Testis (tissue), 3 donors: ENCODE measurements around the gene C5orf47. TPM values are rescaled to one million over a fixed set of nuclear protein-coding genes. Genes with fewer than 3 reads are reported as not detected.

Source experiments
- DNase-seq: peaks from one replicate; pipeline ENCODE4 v3.0.0-alpha.2; 2019
- H3K27ac ChIP-seq, 2 donors: fragments of 200-600 bp; sonication (generic); one replicate each; pipeline ENCODE4 v1.5.1; 2019
- H3K27me3 ChIP-seq: fragments of 200-600 bp; sonication (generic); one replicate; pipeline ENCODE4 v1.5.1; 2019
- H3K36me3 ChIP-seq: fragments of 200-600 bp; sonication (generic); one replicate; pipeline ENCODE4 v1.5.1; 2017; ENCODE audit warnings: low read depth; ENCODE audit errors: missing control alignments
- H3K4me1 ChIP-seq: fragments of 200-600 bp; sonication (generic); one replicate; pipeline ENCODE4 v1.5.1; 2019
- H3K4me3 ChIP-seq, 2 donors: fragments of 200-600 bp; sonication (generic); one replicate each; pipeline ENCODE4 v1.5.1; 2017 to 2019
- H3K9me3 ChIP-seq: fragments of 200-600 bp; sonication (generic); one replicate; pipeline ENCODE4 v1.5.1; 2017
- CTCF ChIP-seq, 3 experiments: fragments of 450-650 bp in 2 of 3; fragments of 200-600 bp in 1 of 3; sonication (generic) in 1 of 3; IDR thresholded peaks; one replicate each; pipeline ENCODE4 v1.5.1; 2016 to 2019; ENCODE audit warnings: antibody characterized with exemption in 3 of 3, mild to moderate bottlenecking in 2 of 3, moderate library complexity in 1 of 3
- POLR2A ChIP-seq: fragments of 450-650 bp; IDR thresholded peaks from one replicate; pipeline ENCODE4 v1.6.1; 2017; ENCODE audit warnings: antibody characterized with exemption, mild to moderate bottlenecking, moderate library complexity
- whole genome bisulfite sequencing, 2 donors: methylation state at CpG; one replicate each; pipeline ENCODE4 v1.1.5; 2018; 5-methylcytosine and 5-hydroxymethylcytosine counted together
- intact Hi-C: fragments of 100-400 bp; cut with DNase I; formaldehyde crosslinking; loops from one replicate; pipeline ENCODE4 v1.15.1; 2023; ENCODE audit warnings: low total_unique reads
- polyA plus RNA-seq: library from polyadenylated mRNA; stranded (reverse); fragments of 350-450 nt; fragmentation: Illumina TruSeq; extraction: RNeasy Lipid Tissue Mini Kit (QIAGEN cat#74804); gene quantifications from one replicate; pipeline ENCODE4 v1.2.3, GENCODE V29; 2014; ENCODE audit warnings: low read depth, low replicate concordance; ENCODE audit not compliant: insufficient read depth
- total RNA-seq, 2 donors: library from RNA; depleted of rRNA; stranded (reverse); fragments of >200 nt; gene quantifications; one replicate each; pipeline ENCODE4 v1.2.3, GENCODE V29; 2016

Gene C5orf47
- total and polyA plus RNA-seq, 3 donors from 2014 or later: 26.0 to 43.5 (median 29.0) TPM

- DNase-seq: no peak
- Histone ChIP-seq H3K27me3 (no peaks in the 10 kb centered on the region), H3K4me1 (no peaks in the 10 kb centered on the region), H3K36me3 (no peaks in the 10 kb centered on the region), H3K4me3 (no peak overlapping the region), H3K27ac (no peak overlapping the region), H3K9me3 (no peaks in the 10 kb centered on the region)
- intact Hi-C loops: no loop called here
- TF ChIP-seq CTCF (IDR thresholded peaks at IDR 0.05) (no peak), POLR2A (no peak)
- WGBS, 2 donors: 86 to 87% methylated on average over 6 of the region's 6 CpGs
Measured at GRCh38 chr5:173954671-173955521, 34.1 kb upstream of the C5orf47 start.

GRCh38 chr5:173960986-173961385 lies 28.0 kb upstream of the C5orf47 start:
- 63 to 71% methylated on average over 2 of the region's 2 CpGs for WGBS, 2 donors
- Histone ChIP-seq H3K36me3 (no peaks in the 10 kb centered on the region), H3K4me3 (no peak overlapping the region), H3K27me3 (no peaks in the 10 kb centered on the region), H3K27ac (no peak overlapping the region), H3K4me1 (no peaks in the 10 kb centered on the region), H3K9me3 (no peaks in the 10 kb centered on the region)
- TF ChIP-seq CTCF (IDR thresholded peaks at IDR 0.05) (no peak), POLR2A (no peak)
- intact Hi-C loops: no loop called here
- DNase-seq: no peak

GRCh38 chr5:173961418-173961817 lies 27.6 kb upstream of the C5orf47 start:
- intact Hi-C loops: no loop called here
- no peak for DNase-seq
- no peaks in the 10 kb centered on the region for H3K36me3 ChIP-seq
- no peak for TF ChIP-seq POLR2A
- TF ChIP-seq CTCF (IDR thresholded peaks at IDR 0.05): no peak
- no peaks in the 10 kb centered on the region for H3K27me3 ChIP-seq
- H3K4me1 ChIP-seq: no peaks in the 10 kb centered on the region
- 60 to 65% methylated on average over 1 of the region's 1 CpG for WGBS, 2 donors
- no peak overlapping the region for H3K27ac ChIP-seq
- H3K9me3 ChIP-seq: no peaks in the 10 kb centered on the region
- H3K4me3 ChIP-seq: no peak overlapping the region

GRCh38 chr5:173962436-173962972 lies 26.5 kb upstream of the C5orf47 start:
- intact Hi-C loops: no loop called here
- no peak for TF ChIP-seq CTCF (IDR thresholded peaks at IDR 0.05)
- TF ChIP-seq POLR2A: no peak
- Histone ChIP-seq H3K9me3 (no peaks in the 10 kb centered on the region), H3K4me3 (no peak overlapping the region), H3K27ac (no peak overlapping the region), H3K27me3 (no peaks in the 10 kb centered on the region), H3K36me3 (no peaks in the 10 kb centered on the region), H3K4me1 (no peaks in the 10 kb centered on the region)
- 64 to 73% methylated on average over 3 of the region's 3 CpGs for WGBS, 2 donors
- DNase-seq: no peak
